GM12874 (cell line): ENCODE measurements around the gene GAB4.

Experiments used
- TF ChIP-seq, protein P1 (sequence below): IDR thresholded peaks from 2 replicates; pipeline ENCODE4 v1.5.1; 2011; ENCODE audit warnings: low read depth, mild to moderate bottlenecking, control low read depth, low read length, moderate library complexity; ENCODE audit not compliant: insufficient read depth

Gene GAB4

DNA sequence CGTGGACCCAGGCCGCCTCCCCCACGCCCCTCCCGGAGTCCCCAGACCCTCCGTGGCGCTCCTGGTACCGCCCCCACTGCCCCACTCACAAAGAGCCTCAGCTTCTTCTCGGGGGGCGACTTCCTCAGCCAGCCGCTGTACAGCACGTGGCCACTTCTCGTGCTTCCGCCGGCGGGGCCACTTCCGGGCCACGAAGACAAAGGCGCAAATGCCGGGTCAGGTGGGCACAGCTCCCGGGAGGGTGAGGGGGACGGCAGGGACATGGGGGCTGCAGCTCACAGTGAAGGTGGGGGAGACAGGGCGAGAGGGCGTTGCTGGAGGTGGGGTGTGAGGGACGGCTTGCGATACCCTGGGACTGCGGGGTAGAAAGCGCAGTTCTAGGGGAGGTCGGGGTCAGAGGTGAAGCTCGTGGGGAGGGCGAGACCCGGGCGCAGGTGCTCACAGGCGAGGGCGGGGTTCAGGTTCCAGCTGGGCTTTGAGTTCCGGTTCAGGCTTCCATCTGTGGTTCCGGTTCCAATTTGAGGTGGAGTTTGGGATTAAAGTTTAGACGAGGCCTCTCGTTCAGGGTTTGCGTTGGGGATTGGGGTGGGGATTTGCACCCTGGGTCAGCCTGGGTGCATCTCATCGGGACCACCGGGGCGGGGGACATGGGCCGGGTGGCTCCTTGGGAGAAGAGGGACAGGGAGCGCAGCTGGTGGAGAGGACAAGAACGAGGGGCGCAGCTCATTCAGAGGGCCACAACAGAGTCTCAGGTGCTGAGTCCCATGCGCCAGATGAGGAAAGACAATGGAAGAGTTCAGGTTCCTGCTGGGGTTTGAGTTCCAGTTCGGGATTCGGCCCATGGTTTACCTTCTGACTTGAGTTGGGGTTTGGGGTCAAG lies at the start of gene GAB4:
Gene GAB4 (minus strand): TSS at position 371 of the 880 bp plus-strand sequence. CDS start 108 bp downstream, at position 263.
- TF ChIP-seq, protein P1, sequence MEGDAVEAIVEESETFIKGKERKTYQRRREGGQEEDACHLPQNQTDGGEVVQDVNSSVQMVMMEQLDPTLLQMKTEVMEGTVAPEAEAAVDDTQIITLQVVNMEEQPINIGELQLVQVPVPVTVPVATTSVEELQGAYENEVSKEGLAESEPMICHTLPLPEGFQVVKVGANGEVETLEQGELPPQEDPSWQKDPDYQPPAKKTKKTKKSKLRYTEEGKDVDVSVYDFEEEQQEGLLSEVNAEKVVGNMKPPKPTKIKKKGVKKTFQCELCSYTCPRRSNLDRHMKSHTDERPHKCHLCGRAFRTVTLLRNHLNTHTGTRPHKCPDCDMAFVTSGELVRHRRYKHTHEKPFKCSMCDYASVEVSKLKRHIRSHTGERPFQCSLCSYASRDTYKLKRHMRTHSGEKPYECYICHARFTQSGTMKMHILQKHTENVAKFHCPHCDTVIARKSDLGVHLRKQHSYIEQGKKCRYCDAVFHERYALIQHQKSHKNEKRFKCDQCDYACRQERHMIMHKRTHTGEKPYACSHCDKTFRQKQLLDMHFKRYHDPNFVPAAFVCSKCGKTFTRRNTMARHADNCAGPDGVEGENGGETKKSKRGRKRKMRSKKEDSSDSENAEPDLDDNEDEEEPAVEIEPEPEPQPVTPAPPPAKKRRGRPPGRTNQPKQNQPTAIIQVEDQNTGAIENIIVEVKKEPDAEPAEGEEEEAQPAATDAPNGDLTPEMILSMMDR: no peak

GRCh38 chr22:17056807-17057206 lies 48.8 kb upstream of the GAB4 start:
- TF ChIP-seq, protein P1: no peak

- TF ChIP-seq, protein P1: no peak
Measured at GRCh38 chr22:17056058-17056457, 48.0 kb upstream of the GAB4 start.

GRCh38 chr22:17047656-17048055 lies 39.6 kb upstream of the GAB4 start:
- TF ChIP-seq, protein P1: no peak

DNA sequence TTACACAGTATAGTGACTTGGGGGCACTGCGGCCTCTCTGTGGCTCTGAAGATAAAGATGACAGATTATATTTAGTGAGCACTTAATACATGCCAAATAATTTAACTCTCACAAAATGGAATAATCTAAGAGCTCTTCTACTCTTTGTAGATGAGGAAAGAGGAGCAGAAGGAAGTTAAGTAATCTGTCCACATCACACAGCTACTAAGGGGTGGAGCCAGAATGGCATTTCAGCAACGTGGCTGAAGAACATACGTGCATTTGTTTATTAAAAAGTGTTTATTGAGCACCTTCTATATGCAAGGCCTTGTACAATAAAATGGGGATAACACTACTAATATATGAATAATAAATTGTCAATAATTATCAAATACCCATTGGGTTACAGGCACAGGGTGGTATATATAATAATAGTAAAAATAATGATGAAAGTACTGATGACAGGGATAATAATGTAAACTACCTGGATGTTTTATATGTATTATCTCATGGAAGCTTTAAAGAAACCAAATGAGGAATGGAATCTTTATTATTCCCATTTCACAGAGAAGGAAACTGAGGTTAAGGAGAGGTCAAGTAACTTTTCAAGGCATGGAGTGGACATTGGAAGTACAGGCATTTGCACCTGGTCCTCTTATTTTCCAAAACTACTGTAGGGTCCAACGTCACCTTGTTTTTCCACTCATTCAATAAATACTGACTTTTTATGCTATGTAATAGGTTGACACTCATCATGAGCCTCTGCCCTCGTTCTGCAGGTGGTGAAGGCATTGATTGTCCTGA lies 38.7 kb upstream of the GAB4 start:
- TF ChIP-seq, protein P1: no peak

DNA sequence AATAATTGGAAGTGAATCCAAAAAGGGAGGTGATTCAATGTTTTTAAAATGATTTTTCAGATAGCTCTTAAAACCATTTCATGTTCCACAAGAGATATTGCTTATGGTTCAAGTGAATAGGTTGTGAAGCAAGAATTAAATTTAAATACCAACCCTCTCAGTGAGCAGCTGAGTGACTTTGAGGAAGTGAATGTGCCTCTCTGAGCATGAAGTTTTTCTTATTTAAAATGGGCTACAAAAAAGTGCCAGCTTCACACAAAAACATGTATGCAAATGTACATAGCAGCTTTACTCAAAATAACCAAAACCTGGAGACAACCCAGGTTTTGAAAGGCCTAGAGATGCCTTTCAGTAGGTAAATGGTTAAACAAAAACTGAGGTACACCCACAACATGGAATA lies 35.5 kb upstream of the GAB4 start:
- TF ChIP-seq, protein P1: no peak

GRCh38 chr22:17035246-17035645 lies 27.2 kb upstream of the GAB4 start:
- TF ChIP-seq, protein P1: no peak
